ENCODE data around the gene TMED6.
"Not testable (repeated sequence)": the region's sequence is repeated elsewhere in the genome, so short reads cannot be mapped to it uniquely, and the experiment has no call there.

Gene TMED6

GRCh38 chr16:69360070-69360469 lies 8.5 kb upstream of the TMED6 start:
- not testable (repeated sequence) for DNase-seq, ATAC-seq

GRCh38 chr16:69350536-69351133 lies 951 bp downstream of the TMED6 start:
- DNase-seq (no peak), ATAC-seq (no peak)

- ATAC-seq, result no peak
- no peak for DNase-seq
These were observed 2.0 kb downstream of the TMED6 start for GRCh38 chr16:69349536-69349935.

- ATAC-seq, result no peak
These were observed 3.4 kb downstream of the TMED6 start for GRCh38 chr16:69348222-69348621.

GRCh38 chr16:69346683-69347082 lies 4.9 kb downstream of the TMED6 start:
- ATAC-seq, result no peak

More at GRCh38 chr16:69348222-69348621, 3.4 kb downstream of the TMED6 start:
- no peak for DNase-seq

GRCh38 chr16:69345923-69346322 lies 5.7 kb downstream of the TMED6 start:
- DNase-seq (no peak), ATAC-seq (no peak)

More at GRCh38 chr16:69346683-69347082, 4.9 kb downstream of the TMED6 start:
- no peak for DNase-seq

GRCh38 chr16:69344171-69344570 lies 7.4 kb downstream of the TMED6 start:
- no peak for DNase-seq
- no peak for ATAC-seq

GRCh38 chr16:69340095-69340644 lies 11.4 kb downstream of the TMED6 start:
- peak; percentile 42 for DNase-seq
- ATAC-seq, result peak; percentile 0

GRCh38 chr16:69339289-69340094 lies 12.1 kb downstream of the TMED6 start, which contains the start of the genes COG8 and NIP7:
Gene COG8, minus strand, starts transcription at chr16:69339564. Its CDS starts 12 bp downstream, at chr16:69339552.
Gene NIP7, plus strand, starts transcription at chr16:69339772. Its CDS starts 58 bp downstream, at chr16:69339830.
- DNase-seq (peak; percentile 94), ATAC-seq (peak; percentile 95)

GRCh38 chr16:69338557-69339288 lies 12.9 kb downstream of the TMED6 start:
- no peak for ATAC-seq
- DNase-seq, result peak; percentile 65

- ATAC-seq, result no peak
- DNase-seq, result no peak
These were observed 16.9 kb downstream of the TMED6 start for GRCh38 chr16:69334696-69335095.

GRCh38 chr16:69330286-69331109 lies 21.1 kb downstream of the TMED6 start, which contains the start of gene PDF:
Gene PDF, minus strand, starts transcription at chr16:69330588. Its CDS starts 18 bp downstream, at chr16:69330570.
- ATAC-seq, result peak; percentile 98
- peak; percentile 91 for DNase-seq

GRCh38 chr16:69329369-69330285 lies 22.0 kb downstream of the TMED6 start:
- peak; percentile 50 for DNase-seq
- ATAC-seq, result peak; percentile 41

- ATAC-seq (no peak), DNase-seq (no peak)
These were observed 22.7 kb downstream of the TMED6 start for GRCh38 chr16:69328854-69329316.

- ATAC-seq, result no peak
- no peak for DNase-seq
These were observed 23.8 kb downstream of the TMED6 start for GRCh38 chr16:69327585-69328310.

- ATAC-seq (no peak), DNase-seq (peak; percentile 2)
These were observed 25.3 kb downstream of the TMED6 start for GRCh38 chr16:69326172-69326873.

GRCh38 chr16:69325784-69326171 lies 25.8 kb downstream of the TMED6 start:
- ATAC-seq, result no peak
- no peak for DNase-seq

- DNase-seq (no peak), ATAC-seq (no peak)
These were observed 26.9 kb downstream of the TMED6 start for GRCh38 chr16:69324585-69325253.
